Measurements from ENCODE around the gene HNRNPA0.

DNA sequence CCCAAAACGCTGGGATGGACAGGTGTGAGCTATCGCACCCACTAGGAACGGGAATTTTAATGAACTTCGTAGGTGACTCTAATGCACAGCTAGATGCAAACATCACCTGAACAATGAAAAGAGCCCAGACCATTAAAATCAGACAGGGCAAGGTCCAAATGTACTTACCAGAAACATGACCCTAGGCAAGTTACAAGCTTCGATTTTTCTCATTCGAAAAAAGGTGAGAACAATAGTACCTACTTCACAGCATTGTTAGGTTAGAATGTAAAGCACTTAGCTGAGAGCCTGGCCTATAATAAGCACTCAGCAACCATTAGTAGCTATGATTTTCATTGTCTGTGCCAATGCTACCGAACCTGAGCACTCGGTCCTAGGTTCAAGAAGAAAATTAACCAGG lies 12.4 kb downstream of the HNRNPA0 start:
- TF ChIP-seq, protein P1, sequence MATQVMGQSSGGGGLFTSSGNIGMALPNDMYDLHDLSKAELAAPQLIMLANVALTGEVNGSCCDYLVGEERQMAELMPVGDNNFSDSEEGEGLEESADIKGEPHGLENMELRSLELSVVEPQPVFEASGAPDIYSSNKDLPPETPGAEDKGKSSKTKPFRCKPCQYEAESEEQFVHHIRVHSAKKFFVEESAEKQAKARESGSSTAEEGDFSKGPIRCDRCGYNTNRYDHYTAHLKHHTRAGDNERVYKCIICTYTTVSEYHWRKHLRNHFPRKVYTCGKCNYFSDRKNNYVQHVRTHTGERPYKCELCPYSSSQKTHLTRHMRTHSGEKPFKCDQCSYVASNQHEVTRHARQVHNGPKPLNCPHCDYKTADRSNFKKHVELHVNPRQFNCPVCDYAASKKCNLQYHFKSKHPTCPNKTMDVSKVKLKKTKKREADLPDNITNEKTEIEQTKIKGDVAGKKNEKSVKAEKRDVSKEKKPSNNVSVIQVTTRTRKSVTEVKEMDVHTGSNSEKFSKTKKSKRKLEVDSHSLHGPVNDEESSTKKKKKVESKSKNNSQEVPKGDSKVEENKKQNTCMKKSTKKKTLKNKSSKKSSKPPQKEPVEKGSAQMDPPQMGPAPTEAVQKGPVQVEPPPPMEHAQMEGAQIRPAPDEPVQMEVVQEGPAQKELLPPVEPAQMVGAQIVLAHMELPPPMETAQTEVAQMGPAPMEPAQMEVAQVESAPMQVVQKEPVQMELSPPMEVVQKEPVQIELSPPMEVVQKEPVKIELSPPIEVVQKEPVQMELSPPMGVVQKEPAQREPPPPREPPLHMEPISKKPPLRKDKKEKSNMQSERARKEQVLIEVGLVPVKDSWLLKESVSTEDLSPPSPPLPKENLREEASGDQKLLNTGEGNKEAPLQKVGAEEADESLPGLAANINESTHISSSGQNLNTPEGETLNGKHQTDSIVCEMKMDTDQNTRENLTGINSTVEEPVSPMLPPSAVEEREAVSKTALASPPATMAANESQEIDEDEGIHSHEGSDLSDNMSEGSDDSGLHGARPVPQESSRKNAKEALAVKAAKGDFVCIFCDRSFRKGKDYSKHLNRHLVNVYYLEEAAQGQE (IDR thresholded peaks at IDR 0.05; ENCODE audit: borderline replicate concordance): no peak
- TF ChIP-seq, protein P1 (CRISPR knock-in tag; IDR thresholded peaks at IDR 0.05; ENCODE audit: low read depth): no peak
- TF ChIP-seq MTA2 (IDR thresholded peaks at IDR 0.05; ENCODE audit: low read depth) (no peak), DIDO1 (tag; IDR thresholded peaks at IDR 0.05; ENCODE audit: low read depth) (no peak), ZFP1 (CRISPR knock-in tag; IDR thresholded peaks at IDR 0.05) (no peak), ZNF133 (CRISPR knock-in tag; IDR thresholded peaks at IDR 0.05) (no peak), ZNF274 (IDR thresholded peaks at IDR 0.05; ENCODE audit: borderline replicate concordance, low read depth, low read length) (no peak), SETDB1 (IDR thresholded peaks at IDR 0.05; ENCODE audit: low read length) (no peak)
- TF ChIP-seq, protein P2, sequence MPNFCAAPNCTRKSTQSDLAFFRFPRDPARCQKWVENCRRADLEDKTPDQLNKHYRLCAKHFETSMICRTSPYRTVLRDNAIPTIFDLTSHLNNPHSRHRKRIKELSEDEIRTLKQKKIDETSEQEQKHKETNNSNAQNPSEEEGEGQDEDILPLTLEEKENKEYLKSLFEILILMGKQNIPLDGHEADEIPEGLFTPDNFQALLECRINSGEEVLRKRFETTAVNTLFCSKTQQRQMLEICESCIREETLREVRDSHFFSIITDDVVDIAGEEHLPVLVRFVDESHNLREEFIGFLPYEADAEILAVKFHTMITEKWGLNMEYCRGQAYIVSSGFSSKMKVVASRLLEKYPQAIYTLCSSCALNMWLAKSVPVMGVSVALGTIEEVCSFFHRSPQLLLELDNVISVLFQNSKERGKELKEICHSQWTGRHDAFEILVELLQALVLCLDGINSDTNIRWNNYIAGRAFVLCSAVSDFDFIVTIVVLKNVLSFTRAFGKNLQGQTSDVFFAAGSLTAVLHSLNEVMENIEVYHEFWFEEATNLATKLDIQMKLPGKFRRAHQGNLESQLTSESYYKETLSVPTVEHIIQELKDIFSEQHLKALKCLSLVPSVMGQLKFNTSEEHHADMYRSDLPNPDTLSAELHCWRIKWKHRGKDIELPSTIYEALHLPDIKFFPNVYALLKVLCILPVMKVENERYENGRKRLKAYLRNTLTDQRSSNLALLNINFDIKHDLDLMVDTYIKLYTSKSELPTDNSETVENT (CRISPR knock-in tag; IDR thresholded peaks at IDR 0.05): no peak
- TF ChIP-seq, protein P3, sequence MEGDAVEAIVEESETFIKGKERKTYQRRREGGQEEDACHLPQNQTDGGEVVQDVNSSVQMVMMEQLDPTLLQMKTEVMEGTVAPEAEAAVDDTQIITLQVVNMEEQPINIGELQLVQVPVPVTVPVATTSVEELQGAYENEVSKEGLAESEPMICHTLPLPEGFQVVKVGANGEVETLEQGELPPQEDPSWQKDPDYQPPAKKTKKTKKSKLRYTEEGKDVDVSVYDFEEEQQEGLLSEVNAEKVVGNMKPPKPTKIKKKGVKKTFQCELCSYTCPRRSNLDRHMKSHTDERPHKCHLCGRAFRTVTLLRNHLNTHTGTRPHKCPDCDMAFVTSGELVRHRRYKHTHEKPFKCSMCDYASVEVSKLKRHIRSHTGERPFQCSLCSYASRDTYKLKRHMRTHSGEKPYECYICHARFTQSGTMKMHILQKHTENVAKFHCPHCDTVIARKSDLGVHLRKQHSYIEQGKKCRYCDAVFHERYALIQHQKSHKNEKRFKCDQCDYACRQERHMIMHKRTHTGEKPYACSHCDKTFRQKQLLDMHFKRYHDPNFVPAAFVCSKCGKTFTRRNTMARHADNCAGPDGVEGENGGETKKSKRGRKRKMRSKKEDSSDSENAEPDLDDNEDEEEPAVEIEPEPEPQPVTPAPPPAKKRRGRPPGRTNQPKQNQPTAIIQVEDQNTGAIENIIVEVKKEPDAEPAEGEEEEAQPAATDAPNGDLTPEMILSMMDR (IDR thresholded peaks at IDR 0.05 in 2 of 3, conservative IDR thresholded peaks at IDR 0.05 in 1 of 3; ENCODE audit: insufficient read depth in 2 of 3, low read depth in 1 of 3, low read length in 3 of 3): no peak
- TF ChIP-seq, protein P4, sequence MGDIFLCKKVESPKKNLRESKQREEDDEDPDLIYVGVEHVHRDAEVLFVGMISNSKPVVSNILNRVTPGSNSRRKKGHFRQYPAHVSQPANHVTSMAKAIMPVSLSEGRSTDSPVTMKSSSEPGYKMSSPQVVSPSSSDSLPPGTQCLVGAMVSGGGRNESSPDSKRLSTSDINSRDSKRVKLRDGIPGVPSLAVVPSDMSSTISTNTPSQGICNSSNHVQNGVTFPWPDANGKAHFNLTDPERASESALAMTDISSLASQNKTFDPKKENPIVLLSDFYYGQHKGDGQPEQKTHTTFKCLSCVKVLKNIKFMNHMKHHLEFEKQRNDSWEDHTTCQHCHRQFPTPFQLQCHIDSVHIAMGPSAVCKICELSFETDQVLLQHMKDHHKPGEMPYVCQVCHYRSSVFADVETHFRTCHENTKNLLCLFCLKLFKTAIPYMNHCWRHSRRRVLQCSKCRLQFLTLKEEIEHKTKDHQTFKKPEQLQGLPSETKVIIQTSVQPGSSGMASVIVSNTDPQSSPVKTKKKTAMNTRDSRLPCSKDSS (IDR thresholded peaks at IDR 0.05; ENCODE audit: low read depth, partially characterized antibody): no peak
- TF ChIP-seq, protein P5, sequence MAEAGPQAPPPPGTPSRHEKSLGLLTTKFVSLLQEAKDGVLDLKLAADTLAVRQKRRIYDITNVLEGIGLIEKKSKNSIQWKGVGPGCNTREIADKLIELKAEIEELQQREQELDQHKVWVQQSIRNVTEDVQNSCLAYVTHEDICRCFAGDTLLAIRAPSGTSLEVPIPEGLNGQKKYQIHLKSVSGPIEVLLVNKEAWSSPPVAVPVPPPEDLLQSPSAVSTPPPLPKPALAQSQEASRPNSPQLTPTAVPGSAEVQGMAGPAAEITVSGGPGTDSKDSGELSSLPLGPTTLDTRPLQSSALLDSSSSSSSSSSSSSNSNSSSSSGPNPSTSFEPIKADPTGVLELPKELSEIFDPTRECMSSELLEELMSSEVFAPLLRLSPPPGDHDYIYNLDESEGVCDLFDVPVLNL (CRISPR knock-in tag; IDR thresholded peaks at IDR 0.05; ENCODE audit: low read depth): no peak

Measured in K562 (cell line).